GM21737 (cell line): ENCODE data around the gene PPP1CC.
"Not testable (repeated sequence)": the region's sequence is repeated elsewhere in the genome, so short reads cannot be mapped to it uniquely, and the experiment has no call there.

Experiments used
- ATAC-seq: cut with Tn5 transposase; IDR thresholded peaks from one replicate; pipeline ENCODE4 v1.9.1; 2021; ENCODE audit warnings: mild to moderate bottlenecking, moderate library complexity; ENCODE audit not compliant: unreplicated experiment

The PPP1CC gene

GRCh38 chr12:110726708-110727369 lies 15.9 kb downstream of the PPP1CC start:
- no peak for ATAC-seq

GRCh38 chr12:110726028-110726427 lies 16.7 kb downstream of the PPP1CC start:
- ATAC-seq, result no peak

- no peak for ATAC-seq
Observed at GRCh38 chr12:110725267-110725666, 17.4 kb downstream of the PPP1CC start.

- not testable (repeated sequence) for ATAC-seq
Observed at GRCh38 chr12:110722892-110723291, 19.8 kb downstream of the PPP1CC start.

- no peak for ATAC-seq
Observed at GRCh38 chr12:110721570-110721969, 21.1 kb downstream of the PPP1CC start.

GRCh38 chr12:110720516-110720915 lies 22.2 kb downstream of the PPP1CC start:
- no peak for ATAC-seq

- ATAC-seq, result no peak
Observed at GRCh38 chr12:110718222-110718908, 24.3 kb downstream of the PPP1CC start.

- no peak for ATAC-seq
Observed at GRCh38 chr12:110717037-110717436, 25.7 kb downstream of the PPP1CC start.

GRCh38 chr12:110708917-110709316 lies 33.8 kb downstream of the PPP1CC start:
- no peak for ATAC-seq

- no peak for ATAC-seq
Observed at GRCh38 chr12:110705309-110705708, 37.4 kb downstream of the PPP1CC start.

- ATAC-seq, result no peak
Observed at GRCh38 chr12:110704750-110705149, 37.9 kb downstream of the PPP1CC start.

- no peak for ATAC-seq
Observed at GRCh38 chr12:110704231-110704630, 38.5 kb downstream of the PPP1CC start.

- ATAC-seq, result no peak
Observed at GRCh38 chr12:110702081-110702480, 40.6 kb downstream of the PPP1CC start.

- ATAC-seq, result no peak
Observed at GRCh38 chr12:110699591-110700445, 42.9 kb downstream of the PPP1CC start.

- peak; percentile 88 for ATAC-seq
Observed at GRCh38 chr12:110698171-110698902, 44.4 kb downstream of the PPP1CC start.

GRCh38 chr12:110697236-110697635 lies 45.5 kb downstream of the PPP1CC start:
- ATAC-seq, result no peak

GRCh38 chr12:110696283-110696682 lies 46.4 kb downstream of the PPP1CC start:
- no peak for ATAC-seq

- no peak for ATAC-seq
Observed at GRCh38 chr12:110694330-110694901, 48.3 kb downstream of the PPP1CC start.

GRCh38 chr12:110693731-110694130 lies 49.0 kb downstream of the PPP1CC start:
- no peak for ATAC-seq

- ATAC-seq, result no peak
Observed at GRCh38 chr12:110690127-110690430, 52.6 kb downstream of the PPP1CC start.
